ENCODE data around the gene NCOA3. TPM values are rescaled to one million over a fixed set of nuclear protein-coding genes. Genes with fewer than 3 reads are reported as not detected.
"Not testable (repeated sequence)": the region's sequence is repeated elsewhere in the genome, so short reads cannot be mapped to it uniquely, and the experiment has no call there.

Gene NCOA3
- polyA plus RNA-seq, 4 donors: 37.1 to 39.3 (median 38.4) TPM

DNA sequence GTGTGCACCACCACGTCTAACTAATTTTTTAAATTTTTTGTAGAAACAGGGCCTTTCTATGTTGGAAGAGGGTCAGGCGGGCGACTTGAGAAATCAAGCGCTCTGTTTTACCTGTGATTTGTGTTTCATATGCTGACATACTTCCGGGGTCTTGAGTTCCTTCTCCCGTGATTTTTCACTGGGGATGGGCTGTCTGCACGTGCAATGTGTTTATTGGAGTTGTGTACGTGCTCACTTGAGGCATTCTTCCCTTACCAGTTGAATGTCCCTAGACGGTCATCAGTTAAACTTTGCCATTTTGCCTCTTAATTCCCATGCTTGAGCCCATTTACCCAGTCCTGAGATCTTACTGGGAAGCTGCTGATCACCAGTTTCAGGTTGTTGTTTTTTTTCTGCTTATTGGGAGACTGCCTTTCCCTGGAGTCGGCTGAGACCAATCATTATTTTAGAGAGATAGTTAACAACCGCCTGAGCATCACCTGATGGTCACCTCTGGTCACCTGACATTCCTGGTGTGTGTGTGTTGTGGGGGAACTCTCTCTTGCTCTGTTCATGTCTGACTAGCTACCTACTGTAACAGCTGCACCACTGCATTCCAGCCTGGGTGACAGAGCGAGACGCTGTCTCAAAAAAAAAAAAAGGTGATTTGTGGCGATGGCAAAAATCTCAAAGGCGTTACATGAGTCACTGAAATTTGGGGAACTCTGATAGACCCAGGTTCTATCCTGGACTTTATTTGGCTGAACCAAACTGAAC, 34.8 kb upstream of the NCOA3 start:
- DNase-seq (ENCODE audit: low read depth in 4 of 4, low spot score in 3 of 4): peak in 2 of 4 donors; percentile 26 to 46

DNA sequence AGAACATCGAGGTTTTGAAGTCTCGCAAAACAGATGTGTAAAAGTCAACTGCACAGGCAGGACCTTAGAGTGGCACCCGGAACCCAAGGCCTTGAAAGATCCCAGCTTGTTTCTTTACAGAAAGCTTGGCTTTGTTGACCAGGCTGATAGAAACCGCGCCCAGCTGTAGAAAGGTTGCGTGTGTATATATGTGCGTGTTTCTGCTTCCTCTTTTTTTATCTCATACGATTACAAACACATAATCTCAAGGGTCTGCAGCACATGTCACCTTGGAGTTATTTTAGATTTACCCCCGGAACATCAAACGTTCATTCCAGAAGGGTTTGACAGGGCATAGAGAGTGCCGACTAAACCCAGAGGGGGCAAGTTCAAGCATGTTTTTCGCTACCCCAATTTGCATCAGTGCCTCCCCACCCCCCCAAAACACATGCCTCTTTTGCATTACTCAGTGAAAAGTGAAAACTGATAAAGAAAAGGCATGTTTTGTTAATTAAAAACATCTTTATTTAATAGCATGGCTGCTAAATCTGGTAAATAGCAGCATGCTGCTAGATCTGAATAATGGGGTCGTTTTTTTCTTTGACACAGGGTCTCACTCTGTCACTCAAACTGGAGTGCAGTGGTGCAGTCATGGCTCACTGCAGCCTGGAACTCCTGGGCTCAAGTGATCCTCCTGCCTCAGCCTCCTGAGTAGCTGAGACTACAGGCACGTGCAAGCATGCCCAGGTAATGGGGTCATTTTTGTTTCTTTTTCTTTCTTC, 33.2 kb upstream of the NCOA3 start:
- DNase-seq (ENCODE audit: low read depth in 4 of 4, low spot score in 3 of 4): no peak

DNA sequence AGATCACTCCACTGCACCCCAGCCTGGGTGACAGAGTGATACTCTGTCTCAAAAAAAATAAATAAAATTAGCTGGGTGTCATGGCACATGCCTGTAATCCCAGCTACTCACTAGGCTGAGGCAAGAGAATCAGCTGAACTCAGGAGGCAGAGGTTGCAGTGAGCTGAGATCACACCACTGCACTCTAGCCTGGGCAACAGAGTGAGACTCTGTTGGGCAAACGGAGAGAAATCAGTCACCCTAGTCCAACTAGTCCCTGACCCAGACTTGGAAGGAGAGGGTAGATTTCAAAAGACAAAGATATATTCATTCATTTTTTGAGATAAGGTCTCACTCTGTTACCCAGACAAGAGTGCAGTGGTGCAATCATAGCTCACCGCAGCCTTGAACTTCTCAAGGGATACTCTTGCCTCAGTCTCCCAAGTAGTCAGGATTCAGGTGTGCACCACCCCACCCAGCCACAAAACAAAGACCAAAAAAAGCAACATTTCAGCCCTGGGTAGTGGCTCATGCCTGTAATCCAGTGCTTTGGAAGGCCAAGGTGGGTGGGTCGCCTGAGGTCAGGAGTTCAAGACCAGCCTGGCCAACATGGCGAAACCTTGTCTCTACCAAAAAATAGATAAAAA, 26.2 kb upstream of the NCOA3 start:
- no peak for DNase-seq (ENCODE audit: low read depth in 4 of 4, low spot score in 3 of 4)

DNA sequence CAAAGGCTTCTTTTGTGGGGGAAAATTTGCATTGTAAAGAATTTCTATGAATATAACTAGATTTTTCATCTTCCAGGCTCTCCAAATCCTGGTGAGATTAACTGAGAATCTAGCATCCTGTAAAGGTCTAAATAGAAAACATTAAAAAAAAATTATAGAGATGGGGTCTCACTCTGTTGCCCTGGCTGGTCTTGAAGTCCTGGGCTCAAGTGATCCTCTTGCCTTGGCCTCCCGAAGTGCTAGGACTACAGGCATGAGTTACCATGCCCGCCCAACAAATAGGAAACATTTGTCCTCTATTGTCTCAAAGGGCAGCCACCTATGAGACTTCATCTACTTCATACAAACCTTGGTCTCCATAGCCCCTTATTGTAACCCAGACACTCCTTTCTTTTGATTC, 25.2 kb upstream of the NCOA3 start:
- DNase-seq (ENCODE audit: low read depth in 4 of 4, low spot score in 3 of 4): no peak

DNA sequence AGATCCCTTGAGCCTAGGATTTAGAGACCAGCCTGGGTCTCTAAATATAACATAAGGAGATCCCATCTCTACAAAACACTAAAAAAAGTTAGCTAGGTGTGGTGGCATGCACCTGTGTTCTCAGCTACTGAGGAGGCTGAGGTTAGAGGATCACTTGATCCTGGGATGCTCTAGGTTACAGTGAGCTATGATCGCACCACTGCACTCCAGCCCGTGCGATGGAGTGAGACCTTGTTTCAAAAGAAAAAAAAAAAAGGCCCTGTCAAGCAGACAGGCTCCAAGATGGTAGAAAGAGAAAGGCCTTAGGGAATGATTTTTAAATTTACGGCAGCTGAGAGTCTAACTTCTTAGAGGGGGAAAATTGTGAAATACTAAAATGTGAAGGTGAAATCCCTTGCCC, 22.6 kb upstream of the NCOA3 start:
- no peak for DNase-seq (ENCODE audit: low read depth in 4 of 4, low spot score in 3 of 4)

DNA sequence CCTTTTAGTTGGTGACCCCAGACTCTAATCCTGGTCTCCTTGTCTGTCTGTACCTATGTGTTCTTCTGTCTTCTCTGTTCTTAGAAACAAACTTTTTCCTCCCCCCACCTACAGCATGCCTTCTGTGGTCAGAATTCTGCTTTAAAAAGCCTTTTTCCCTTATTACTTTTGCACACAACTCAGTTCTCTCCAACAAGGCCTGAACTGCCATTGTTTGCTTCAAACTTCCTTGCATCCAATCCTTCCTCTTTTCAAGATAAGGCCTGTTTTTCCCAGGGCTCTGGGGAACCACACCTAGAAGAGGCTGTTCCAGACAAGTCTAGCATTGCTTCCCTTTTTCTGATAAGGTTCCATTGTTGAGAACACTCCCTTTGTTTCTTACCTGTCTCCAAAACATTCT, 22.2 kb upstream of the NCOA3 start:
- DNase-seq (ENCODE audit: low read depth in 4 of 4, low spot score in 3 of 4): no peak

DNA sequence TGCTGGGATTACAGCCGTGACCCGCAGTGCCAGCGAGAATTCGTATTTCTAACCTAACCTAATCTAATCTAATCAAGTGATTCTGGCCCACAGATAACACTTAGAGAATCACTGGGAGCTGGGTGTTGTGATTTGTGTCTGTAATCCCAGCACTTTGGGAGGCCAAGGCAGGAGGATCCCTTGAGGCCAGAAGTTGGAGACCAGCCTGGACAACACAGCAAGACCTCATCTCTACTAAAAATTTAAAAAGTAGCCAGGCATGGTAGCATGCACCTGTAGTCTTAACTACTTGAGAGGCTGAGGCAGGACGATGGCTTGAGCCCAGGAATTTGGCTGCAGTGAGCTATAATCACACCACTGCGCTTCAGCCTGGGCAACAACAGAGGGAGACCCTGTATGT, 21.4 kb upstream of the NCOA3 start:
- DNase-seq (ENCODE audit: low read depth in 4 of 4, low spot score in 3 of 4): no peak

DNA sequence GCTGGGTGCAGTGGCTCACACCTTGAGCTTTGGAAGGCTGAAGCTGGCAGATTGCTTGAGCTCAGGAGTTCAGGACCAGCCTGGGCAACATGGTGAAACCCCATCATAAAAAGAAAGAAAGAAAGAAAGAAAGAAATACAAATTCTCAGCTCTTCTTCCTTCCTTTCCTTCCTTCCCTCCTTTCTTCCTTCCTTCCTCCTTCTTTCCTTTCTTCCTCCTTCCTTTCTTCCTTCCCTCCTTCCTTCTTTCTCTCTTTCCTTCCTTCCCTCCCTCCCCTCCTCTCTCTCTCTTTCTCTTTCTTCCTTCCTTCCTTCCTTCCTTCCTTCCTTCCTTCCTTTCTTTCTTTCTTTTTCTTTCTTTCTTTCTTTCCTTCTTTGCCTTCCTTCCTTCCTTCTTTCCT, 21.0 kb upstream of the NCOA3 start:
- no peak for DNase-seq (ENCODE audit: low read depth in 4 of 4, low spot score in 3 of 4)

DNA sequence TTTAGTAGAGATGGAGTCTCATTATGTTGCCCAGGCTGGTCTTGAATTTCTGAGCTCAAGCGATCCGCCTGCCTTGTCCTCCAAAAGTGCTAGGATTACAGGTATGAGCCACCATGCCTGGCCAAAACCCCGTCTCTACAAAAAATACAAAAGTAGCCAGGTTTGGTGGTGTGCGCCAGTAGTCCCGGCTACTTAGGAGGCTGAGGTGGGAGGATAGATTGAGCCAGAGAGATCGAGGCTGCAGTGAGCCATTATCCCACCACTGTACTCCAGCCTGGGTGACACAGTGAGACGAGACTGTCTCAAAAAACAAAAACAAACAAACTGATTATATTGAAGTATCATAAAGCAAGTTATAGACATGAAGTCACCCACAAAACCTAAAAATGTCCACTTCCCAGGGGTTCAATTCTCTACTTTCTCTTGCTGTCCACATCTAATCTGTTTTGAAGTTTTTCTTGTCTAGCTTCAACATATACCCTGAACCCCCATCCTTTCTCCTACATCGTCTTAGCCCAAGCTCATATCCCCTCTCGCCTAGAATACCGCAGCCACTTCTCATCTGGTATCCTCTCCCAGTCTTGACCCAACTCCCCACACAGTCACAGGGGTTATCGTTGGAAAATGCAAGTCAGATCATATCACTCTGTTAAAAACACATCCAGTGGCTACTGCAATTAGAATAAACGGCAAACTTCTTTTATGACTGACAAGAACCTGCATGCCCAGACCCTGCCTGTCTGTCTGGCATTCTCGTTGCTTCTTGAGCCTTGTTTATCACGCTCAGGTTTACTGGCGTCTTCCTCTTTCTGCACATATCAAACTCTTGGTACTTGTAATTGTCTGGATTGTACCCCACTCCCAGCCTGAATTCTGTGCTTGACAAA, 20.1 kb upstream of the NCOA3 start:
- DNase-seq (ENCODE audit: low read depth in 4 of 4, low spot score in 3 of 4): no peak

DNA sequence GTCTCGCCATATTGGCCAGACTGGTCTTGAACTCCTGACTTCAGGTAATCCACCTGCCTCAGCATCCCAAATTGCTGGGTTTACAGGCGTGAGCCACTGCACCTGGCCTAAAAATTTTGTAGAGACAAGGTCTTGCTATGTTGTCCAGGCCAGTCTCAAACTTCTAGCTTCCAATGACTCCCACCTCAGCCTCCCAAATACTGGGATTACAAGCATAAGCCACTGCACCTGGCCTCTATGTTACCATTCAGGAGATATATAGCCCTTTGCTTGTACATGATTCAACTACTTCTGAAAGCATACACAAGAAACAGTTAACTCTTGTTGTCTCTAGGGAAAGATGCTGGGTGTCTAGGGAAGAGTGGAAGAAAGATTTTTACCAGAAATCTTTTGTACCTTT, 19.0 kb upstream of the NCOA3 start:
- DNase-seq (ENCODE audit: low read depth in 4 of 4, low spot score in 3 of 4): no peak

DNA sequence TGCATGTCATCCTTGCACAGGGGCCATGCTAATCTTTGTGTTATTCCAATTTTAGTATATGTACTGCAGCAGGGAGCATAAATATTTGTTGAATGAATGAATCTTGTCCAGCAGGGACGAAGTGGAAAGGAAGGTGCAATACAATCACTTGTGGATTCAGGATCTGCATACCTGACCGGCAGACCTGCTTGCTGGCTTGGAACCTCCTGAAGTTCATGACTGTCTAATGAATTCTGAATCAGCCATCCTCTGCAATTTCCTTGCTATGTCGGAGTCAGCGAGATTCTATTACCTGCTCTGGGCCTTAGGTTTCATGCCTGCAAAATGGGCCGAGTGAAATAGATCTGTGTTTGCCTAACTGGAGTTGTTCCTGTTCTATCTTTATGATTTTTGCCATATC, 17.4 kb upstream of the NCOA3 start:
- DNase-seq (ENCODE audit: low read depth in 4 of 4, low spot score in 3 of 4): no peak

DNA sequence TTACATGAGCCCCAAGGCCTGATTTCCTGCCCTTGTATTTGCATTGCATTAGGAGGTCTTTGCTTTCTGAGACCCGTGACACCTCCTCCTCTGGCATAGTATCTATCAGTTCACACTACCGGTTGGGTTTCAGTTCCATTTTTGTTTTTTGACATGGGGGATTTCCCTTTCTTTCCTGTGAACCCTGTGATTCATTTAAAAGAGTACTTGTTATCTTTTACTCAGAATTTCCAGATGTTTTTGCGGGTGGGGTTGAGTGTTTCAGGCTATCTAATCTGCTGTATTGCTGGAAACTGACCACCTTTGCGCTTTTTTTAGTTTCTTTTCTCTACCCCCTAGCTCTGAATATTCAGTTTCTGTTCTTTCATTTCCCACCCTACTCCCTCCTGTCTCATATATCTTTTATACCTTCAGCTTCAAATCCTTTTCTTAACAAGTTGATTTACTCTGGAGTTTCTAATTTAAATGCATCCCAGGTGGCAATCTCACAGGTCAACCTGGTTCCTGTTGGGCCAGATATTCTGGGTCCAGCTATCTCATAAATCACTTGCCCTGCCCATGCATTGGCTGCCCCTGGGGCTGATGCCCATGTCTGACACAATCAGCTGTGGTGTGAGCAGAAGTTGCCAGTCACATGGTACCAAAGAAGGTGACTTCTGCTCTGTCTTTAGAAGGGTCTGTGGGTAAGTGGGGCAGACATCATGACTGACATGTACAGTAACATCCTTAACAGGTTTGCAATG, 14.3 kb upstream of the NCOA3 start:
- DNase-seq (ENCODE audit: low read depth in 4 of 4, low spot score in 3 of 4): no peak

DNA sequence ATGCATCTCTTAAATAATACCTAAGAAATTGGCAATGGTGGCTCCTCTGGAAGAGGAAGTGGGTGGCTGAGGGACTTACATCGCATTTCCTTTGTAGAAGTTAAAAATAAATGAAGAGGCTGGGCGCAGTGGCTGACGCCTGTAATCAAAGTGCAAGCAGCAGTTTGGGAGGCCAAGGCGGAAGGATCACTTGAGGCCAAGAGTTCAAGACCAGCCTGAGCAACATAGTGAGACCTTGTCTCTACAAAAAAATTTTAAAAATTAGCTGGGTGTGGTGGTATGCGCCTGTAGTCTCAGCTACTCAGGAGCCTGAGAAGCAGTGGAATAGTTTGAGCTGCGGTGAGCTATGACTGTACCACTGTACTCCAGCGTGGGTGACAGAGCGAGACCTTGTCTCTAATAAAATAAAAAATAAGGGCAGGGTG, 12.2 kb upstream of the NCOA3 start:
- DNase-seq (ENCODE audit: low read depth in 4 of 4, low spot score in 3 of 4): no peak

DNA sequence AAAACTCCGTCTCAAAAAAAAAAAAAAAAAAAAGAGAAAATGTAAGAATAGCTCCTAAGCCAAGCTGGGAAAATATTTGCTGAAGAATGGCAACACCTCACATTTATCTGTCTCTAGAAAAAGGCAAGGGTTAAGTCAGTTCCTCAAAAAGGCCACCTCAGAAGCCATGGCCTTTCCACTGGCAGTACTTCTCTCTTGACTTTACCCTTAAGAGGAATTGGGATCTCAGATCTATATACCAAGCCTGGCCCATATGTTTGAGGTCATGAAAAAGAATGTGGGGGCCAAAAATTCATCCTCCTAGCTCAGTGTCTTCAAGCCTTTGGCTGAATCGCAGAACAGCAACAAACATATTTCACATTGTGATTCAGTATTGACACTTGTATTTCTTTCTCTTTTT, 10.9 kb upstream of the NCOA3 start:
- DNase-seq (ENCODE audit: low read depth in 4 of 4, low spot score in 3 of 4): no peak

DNA sequence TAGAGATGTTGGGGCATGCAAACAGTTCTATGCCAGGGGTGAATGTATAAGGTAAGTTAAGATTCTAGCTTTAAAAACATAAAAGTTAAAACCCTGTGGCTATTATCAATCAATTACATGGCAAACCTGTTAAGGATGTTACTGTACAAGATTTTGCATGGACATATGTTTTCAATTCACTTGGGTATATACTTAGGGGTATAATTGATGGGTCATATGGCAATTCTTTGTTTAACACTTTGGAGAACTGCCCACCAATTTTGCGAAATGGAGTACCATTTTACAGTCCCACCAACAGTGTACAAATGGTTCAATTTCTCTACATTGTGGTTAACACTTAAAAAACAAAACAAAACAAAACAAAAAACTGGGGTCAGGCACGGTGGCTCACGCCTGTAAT, 9.4 kb upstream of the NCOA3 start:
- DNase-seq (ENCODE audit: low read depth in 4 of 4, low spot score in 3 of 4): no peak

DNA sequence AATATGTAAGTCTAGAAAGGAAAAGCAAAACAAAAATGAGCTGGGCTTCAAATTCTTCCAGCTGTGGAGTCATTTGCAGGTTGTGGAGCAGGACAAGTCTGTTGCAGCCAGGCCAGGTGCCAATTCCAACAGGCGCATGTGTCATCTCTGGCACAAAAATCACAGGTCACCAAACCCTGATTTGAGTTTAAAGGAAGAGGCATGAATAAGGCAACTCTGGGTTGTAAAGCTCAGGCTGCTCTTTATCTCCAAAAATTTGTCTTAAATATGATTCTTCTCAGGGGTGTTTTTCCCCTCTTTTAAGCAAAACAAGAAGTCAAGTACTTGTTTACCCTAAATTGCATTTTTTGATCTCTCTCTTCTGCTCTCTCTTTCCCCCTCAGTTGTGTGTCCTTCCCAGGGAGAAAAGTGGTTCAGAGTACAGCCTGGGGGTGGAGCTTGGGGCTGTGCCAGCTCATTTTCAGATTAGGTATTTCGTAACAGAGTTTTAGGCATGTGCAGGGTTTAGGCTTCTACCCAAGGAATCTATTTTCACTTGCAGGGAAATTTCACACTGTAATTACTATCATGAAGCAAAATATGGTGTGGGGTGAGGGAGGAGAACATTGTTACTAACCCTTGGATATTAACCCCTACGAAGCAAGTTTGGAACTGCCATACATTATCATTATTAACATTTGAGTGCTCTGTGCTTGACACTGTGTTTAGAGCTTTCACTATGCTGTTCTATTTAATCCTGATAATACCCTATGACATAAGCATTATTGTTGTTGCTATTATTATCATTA, 8.3 kb upstream of the NCOA3 start:
- peak; percentile 32 to 55 (median 50) for DNase-seq (ENCODE audit: low read depth in 4 of 4, low spot score in 3 of 4)

DNA sequence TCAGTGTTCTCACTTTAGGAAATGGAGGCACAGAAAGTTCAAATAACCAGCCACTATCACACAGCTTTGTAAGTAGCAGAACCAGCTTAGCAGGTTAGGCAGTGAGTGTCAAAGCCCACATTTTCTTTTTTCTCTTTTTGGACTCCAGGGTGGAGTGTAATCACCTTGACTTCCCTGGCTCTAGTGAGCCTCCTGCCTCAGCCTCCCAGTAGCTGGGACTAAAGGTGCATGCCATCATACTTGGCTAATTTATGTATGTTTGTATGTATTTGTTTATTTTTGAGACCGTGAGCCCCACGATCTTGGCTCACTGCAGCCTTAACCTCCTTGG, 7.8 kb upstream of the NCOA3 start:
- DNase-seq (ENCODE audit: low read depth in 4 of 4, low spot score in 3 of 4): no peak

DNA sequence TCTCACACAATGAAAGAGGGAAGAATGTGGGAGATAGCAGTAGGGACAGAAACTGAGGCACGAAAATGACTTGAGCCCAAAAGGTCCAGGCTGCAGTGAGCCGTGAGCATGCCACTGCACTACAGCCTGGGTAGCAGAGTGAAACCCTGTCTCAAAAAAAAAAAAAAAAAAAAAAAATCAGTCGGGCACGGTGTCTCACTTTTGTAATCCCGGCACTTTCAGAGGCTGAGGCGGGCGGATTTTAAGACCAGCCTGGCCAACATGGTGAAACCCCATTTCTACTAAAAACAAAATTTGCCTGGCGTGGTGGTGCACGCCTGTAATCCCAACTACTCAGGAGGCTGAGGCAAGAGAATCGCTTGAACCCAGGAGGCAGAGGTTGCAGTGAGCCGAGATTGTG, 7.1 kb upstream of the NCOA3 start:
- not testable (repeated sequence) for DNase-seq (ENCODE audit: low read depth in 4 of 4, low spot score in 3 of 4)

DNA sequence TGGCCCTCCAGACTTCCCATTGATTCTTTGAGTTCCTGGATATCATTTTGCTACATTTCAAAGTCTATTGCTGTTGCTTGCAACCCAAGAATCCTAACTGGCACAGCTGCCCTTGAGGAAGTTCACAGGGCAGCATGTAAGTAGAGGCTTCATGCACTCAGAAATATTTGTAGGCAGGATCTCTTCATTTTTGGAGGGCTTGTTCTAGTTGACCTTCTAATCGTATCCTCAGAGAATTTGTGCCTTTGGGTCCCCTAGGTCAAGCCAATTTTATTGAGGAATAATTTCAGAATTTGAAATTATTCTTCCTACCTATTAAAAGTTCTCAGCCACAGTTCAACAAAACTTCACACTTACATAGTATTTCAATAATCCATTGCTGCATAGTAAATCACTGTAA, 5.6 kb upstream of the NCOA3 start:
- DNase-seq (ENCODE audit: low read depth in 4 of 4, low spot score in 3 of 4): no peak

DNA sequence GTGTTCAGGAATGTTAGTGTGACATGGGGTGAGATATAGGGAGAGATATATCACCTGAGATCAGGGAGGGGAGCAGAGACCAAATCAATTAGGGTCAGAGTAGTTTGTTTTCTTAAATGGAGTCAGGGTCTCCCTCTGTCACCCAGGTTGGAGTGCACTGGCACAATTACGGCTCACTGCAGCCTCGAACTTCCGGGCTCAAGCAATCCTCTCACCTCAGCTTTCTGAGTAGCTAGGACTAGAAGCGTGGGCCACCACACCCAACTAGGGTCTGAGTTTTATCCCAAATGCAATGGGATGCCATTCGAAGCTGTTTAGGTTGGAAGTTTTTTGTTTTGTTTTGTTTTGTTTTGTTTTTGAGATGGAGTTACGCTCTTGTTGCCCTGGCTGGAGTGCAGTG, 3.1 kb upstream of the NCOA3 start:
- DNase-seq (ENCODE audit: low read depth in 4 of 4, low spot score in 3 of 4): no peak

Measured in left renal pelvis (tissue), 4 donors.